Activated CD4-positive, alpha-beta T cell treated with anti-CD3 and anti-CD28 coated beads for 4 hours (primary cell): ENCODE results near the gene CATSPER3.

Experiments
- DNase-seq, 2 donors: peaks; one replicate each; pipeline ENCODE4 v3.0.0-alpha.2; 2020

CATSPER3 gene

DNA sequence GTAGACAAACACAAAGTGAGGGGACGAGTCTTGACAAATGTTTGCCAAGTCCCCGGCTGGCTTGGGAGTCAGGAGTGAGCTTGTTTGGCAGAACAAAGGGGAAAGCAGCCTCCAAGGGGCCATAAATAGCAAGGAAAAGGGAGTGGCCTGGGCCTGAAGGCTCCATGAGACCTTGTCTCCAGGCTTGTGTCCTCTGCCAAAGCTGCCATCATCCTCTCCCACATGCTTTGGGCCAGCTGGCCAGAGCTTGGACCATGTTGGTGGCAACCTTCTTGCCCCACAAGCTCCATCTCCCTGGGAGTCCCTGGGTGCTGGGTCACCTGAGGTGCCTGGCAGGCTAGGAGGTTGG, 79.6 kb downstream of the CATSPER3 start:
- DNase-seq: no peak

DNA sequence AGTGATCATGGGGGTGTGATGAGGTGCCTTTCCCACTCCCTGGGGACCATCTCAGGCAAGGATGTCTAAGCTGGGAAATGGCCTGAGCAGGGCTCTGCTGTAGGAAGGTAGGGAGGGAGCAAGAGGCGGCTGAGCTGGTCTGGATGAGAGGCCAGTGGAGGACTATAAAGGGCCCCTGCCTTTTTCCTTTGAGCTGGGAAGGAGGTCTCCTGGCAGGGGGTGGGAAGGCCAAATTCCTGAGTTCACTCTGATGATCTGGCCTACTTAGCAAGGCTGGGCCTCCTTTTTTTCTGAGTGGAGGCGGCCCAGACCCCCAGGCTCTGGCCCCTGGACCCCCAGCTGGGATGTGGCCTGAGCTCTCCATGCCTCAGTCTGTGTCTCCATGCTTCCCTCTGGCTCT, 80.6 kb downstream of the CATSPER3 start:
- no peak for DNase-seq

DNA sequence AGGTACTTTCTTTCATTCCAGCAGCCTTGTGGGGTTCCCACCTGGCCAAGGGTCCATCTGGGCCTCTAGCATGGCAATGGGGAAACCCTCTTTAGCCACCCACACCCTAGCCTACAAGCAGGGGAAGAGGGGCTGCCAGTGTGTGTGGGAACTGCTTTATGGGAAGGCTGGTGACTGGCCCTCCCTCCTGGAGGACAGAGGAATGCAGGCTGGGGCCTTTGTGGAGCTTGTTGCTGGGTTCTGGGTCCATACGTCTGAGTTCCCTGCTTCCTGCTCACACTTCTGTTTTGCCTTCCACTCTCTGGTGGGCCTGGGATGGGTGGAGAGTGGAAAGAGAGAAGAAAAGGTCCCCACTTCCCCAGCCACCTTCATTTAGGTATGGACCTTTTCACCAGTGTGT, 81.2 kb downstream of the CATSPER3 start:
- no peak for DNase-seq

DNA sequence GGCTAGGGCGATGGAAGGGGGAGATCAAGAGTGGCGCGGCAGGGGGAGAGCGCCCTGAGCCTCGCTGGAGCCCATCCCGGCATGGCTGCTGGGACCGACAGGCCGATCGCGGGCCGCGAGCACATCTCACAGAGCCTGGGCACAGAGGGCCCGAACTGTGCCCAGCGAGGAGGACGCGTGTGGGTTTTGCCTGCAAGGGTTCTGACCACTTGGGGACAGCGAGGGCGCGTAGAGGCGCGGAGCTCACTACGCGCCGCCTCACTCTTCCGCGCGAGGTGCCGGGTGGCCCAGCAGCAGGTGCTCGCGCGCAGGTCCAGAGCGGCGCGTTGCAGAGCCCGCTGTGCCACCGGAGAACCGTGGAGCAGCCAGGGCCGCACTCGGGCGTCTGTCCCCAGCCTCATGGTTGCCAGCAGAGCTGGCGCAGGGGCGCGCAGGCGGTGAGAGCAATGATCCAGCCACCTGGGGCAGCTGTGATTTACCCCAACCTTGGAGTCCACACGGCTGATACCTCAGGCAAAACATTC, 82.6 kb downstream of the CATSPER3 start:
- DNase-seq: no peak

DNA sequence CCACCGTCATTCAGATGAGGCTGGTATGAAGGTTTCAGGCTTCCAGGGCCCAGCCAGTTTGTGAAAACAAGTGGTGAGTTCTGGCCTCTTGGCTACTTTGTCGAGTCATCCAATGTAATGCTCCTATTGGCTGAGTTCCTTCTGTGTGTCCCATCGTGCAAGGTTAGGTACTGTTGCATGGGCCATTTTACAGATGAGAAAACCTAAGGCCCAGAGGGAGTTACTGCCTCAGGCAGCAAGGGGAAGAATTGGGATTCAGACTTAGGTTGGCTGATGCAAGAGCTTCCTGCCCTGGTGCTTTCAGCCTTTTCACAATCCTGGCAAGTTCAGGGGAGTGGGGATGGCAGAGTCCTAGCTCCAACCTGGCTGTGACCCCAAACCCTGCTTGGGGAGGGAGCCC, 83.7 kb downstream of the CATSPER3 start:
- DNase-seq: no peak

DNA sequence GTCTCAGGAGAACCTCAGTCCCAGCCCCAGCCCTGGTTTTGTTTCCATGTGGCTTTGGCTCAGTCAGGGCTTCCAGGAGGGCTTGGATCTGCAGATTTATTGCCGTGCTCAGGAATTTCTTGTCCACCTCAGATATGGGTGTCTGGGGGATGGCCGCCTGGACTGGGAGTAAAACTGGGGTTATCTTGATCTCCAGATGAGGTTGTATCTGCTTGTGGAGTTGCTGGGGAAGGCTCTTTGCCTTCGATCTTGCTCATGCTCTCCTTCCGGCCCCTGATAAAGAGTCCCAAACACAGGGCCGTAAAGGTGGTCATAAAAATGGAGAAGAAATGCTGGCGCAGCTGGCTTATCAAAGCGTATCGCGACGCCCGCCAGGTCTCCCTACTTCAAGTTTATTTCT, 84.2 kb downstream of the CATSPER3 start:
- no peak for DNase-seq

DNA sequence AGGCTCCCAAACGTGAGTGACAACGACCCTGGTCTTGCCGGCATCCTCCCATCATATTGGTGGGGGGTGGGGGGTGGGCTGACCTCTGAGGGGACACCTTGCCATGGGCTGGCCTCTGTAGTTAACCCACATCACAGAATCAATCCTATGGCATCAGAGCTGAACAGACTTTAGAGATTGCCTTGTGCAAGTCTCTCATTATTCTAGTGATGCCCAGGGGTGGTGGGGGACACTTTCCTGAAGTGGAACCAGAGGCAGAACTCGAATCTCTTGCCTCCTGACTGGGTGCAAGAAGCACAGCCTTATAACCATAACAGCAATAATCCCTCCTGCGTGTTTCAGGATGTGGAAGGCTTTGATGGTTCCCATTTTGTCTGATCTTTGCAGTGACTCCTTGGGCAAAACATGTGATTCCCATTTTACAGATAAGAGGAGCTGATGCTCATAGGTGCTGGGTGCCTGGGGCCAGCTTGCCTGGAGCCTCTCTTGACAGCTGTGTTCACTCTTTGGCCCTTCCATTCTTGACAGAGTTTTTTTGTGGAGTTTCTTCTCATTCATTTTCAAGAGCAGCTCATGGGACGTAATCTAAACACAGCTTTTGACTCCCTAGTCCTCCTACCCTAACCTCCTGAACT, 84.9 kb downstream of the CATSPER3 start:
- no peak for DNase-seq

DNA sequence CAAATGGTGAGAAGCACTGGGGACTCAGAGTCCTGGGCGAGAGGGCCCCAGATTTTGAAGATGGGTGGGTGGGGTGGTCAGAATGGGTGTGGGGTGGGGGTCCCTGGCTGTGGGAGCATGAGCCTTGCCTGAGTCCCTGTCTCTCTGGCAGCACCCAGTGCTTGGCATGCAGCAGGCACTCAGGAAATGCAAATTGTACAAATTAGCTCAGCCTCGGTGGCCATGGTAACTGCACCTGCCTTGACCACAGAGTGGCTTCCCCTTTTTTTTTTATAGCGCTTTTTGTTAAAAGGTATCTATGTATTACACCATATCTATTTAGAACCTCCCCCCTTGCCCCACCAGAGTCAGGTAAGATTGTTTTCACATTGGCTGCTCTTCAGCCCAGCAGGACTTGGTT, 85.6 kb downstream of the CATSPER3 start:
- DNase-seq: no peak

DNA sequence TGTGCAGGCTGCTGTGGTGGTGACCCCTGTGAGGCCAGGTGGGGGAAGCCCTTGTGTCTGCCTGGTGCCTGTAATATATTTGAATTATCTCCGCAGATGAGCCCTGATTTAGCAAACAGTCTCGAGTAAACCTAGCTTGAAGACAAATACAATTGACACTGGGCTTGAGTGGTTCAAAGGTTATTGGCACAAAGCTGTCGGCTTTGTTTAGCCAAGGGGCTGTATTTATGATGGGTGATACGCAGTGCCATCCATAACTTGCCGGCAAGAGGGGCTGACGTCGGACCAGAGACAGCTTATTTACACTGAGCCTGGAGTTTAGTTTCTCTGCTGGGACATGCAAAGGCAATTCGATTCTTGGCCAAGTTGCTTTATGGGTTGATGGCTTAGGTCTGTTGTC, 86.3 kb downstream of the CATSPER3 start:
- DNase-seq: no peak

DNA sequence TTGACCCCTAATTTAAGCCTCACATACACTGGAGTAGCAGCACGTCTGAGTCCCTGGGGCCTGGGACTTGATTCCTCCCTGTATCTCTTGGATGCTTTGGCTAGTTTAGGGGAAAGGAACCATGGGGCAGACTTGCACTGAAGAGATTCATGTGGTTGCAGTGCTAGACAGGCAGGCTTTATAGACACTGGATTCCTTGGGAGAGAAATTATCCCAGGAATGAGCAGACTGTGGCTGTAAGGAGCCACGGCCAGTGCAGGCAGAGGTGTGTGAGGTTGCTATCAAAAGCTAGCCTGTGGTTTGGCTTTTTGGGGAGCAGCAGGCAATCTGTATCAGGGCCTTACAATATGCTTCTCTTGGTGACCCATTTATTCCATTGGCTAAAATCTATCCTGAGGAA, 86.8 kb downstream of the CATSPER3 start:
- DNase-seq: no peak

DNA sequence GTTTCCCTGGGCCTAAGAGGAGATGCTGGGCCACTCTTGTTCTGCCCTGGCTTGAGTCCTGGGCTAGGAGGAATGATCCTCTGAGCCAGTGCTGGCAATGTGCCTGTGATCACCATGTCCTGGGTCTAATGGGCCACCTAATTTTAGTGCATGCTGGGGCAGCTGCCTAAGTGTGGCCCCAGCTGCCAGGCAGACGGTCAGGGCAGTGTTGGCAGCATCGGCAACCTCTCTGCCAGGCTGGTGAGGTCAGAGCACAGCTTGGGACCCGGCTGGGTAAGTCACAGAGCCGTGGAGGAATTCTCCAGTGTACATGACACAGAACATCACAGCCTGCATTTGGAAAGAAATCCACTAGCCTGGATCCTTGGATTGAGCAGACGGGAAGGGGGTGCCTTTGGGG, 87.7 kb downstream of the CATSPER3 start:
- DNase-seq: no peak

DNA sequence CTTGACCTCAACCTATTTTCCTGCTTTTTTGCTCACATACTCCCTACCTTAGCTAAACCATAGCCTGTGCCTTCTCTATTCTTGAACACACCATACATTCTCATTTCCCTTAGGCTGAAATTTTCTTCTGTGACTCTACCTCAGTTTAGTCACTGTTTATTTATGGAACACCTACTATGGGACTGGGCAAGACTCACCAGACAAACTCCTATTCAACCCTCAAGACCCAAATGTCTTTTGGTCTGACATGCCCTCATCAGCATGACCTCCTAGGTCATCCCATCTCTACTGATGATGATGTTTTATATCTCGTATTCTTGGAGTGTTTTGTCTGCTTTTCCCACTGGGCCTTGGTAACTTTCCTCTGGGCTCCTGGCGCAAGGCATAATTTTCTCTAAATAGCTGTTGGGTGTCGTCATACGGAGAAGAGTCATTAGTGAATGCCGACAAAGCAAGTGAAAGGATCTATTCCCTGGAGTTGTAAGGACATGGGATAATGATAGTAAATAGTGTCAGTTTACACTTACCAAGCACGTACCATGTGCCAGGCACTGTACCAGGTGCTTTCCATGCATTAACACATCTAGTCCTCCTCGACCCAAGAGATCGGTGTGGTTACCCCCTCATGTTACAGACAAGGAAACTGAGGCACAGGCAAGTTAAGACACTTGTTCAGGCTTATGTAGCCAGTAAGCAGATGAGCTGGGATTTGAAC, 88.8 kb downstream of the CATSPER3 start:
- no peak for DNase-seq

DNA sequence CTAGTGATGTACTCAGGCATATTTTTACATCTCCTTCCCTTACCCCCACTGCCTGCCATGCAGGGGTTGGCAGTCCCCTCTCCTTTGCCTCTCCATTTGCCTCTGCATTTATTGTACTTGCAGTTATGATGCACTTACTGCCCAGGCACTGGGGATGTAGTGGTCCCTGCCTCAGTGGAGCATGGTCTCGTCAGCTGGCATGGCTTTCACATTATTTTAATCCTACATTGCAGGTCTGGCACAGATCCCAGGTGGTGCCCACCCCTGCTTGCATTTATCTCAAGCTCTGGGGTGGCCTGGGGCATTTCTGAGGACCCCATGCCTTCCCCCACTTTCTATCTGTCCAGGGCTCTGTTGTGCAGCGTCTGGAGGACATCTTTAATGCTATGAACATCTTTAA, 89.5 kb downstream of the CATSPER3 start:
- DNase-seq: no peak

DNA sequence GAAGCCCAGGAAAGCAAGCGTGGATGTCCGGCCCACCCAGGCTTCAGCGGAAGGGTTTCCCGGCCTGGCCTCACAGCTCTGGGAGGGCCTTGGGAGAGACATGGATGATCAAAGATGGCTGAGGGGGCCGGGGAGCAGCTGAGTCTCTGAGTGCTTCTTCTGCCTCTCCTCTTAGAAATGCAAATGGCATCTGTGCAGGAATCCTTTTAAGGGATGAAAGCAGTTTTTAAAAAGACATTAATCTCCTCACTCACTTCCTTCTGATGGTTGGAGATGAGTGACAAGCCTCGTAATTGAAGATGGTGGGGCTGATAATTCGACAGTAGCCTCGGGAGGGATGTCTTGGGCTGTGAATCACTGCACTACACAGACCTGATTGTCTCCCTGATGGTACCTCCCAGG, 90.6 kb downstream of the CATSPER3 start:
- DNase-seq: no peak

DNA sequence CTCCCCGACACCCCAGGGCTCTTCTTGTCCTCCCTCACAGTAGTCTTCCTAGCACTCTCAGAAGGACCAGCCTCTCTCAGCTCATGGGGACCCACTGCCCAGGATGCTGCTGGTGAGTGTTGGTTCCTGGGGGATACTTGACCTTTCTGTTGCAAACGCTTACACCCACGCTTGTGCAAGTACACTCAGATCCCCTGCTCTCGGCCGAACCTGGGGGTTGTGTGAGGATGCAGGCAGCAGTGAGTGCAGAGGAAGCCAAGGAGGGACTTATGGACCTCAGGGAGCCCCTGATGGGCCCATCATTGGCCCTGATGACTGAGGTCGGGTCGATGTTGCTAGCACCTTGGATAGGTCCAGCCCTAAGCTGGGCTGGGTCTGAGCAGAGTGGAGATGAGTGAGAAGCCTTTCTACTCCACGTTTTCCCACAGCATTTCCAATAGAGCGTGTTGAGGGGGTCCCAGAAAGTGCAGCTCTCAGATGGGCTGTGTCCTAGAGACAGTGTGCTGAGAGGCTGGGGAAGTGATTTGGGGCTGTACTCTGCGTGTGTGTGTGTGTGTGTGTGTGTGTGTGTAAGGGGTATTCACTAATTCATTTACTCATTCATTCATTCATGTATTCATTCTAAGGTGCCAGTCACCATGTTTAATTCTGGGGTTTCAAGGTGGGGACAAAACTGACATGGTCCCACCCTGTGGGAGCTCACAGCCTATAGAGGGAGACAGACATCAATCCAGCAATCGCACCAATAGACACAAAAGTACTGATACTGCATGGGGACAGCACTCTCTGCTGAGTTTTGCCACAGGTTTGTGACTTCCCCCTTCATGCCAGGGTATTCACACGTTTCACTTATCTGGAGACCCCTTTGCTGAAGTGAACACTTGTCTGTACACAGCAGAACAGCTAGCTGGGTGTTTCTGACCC, 91.6 kb downstream of the CATSPER3 start:
- DNase-seq: no peak

DNA sequence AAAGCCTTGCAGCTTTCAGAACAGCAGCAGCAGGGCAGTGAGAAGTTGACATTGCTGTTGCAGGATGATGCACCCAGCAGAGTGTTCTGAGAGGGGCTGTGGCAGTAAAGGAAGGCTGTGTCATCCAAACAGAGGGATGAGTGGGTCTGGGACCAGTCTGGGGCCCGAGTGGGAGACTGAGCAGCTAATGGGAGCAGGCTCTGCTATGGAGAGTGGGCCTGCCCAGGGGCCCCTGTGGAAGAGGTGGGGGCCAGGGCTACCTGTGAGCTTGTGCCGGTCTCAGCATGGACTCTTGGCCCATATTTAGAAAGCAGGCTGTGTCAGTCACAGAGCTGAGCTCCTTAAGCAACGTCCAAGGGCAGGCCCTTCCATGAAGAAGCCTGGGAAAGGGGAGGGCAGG, 92.3 kb downstream of the CATSPER3 start:
- DNase-seq: no peak

DNA sequence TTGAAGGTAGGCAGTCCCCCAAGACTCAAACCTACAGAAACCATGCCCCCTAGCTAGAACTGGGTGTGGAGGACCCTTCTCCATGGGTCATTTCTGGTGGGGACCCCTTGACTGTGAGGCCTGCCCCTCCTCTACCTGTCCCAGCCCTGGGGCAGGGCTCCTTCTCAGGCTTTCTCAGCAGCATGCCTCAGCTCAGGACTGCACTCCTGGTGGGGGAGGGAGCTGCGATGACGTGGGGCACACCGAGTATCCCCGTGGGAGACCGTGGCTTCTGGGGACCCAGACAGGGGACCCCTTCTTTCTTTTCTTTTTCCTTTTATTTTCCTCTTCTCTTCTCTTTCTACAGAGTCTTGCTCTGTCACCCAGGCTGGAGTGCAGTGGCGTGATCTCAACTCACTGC, 93.3 kb downstream of the CATSPER3 start:
- DNase-seq: no peak
